ENCODE data around the gene MRC1.

Gene MRC1

GRCh38 chr10:17836942-17837341 lies 27.8 kb downstream of the MRC1 start:
- Histone ChIP-seq H3K27ac (ENCODE audit: insufficient read depth, low read length, poor library complexity, severe bottlenecking) (no peak overlapping the region), H3K27me3 (replicated peaks; ENCODE audit: control insufficient read depth, insufficient read depth, low read length, poor library complexity, severe bottlenecking) (no peaks in the 10 kb centered on the region), H3K9me3 (ENCODE audit: control insufficient read depth, low read length) (no peaks in the 10 kb centered on the region), H3K4me3 (ENCODE audit: insufficient read depth, low read depth, low read length, poor library complexity, severe bottlenecking) (no peak overlapping the region), H3K36me3 (ENCODE audit: control insufficient read depth, insufficient read depth, low read length) (no peaks in the 10 kb centered on the region), H3K4me1 (ENCODE audit: control insufficient read depth, insufficient read depth, low read length, poor library complexity, severe bottlenecking) (no peaks in the 10 kb centered on the region)
- no peak for DNase-seq

- no peaks in the 10 kb centered on the region for H3K36me3 ChIP-seq (ENCODE audit: control insufficient read depth, insufficient read depth, low read length)
- no peaks in the 10 kb centered on the region for H3K4me1 ChIP-seq (ENCODE audit: control insufficient read depth, insufficient read depth, low read length, poor library complexity, severe bottlenecking)
- H3K27ac ChIP-seq (ENCODE audit: insufficient read depth, low read length, poor library complexity, severe bottlenecking), result no peak overlapping the region
- H3K9me3 ChIP-seq (ENCODE audit: control insufficient read depth, low read length), result no peaks in the 10 kb centered on the region
- no peak for DNase-seq
- no peaks in the 10 kb centered on the region for H3K27me3 ChIP-seq (replicated peaks; ENCODE audit: control insufficient read depth, insufficient read depth, low read length, poor library complexity, severe bottlenecking)
- no peak overlapping the region for H3K4me3 ChIP-seq (ENCODE audit: insufficient read depth, low read depth, low read length, poor library complexity, severe bottlenecking)
These were observed 29.0 kb downstream of the MRC1 start for GRCh38 chr10:17838080-17838648.

- Histone ChIP-seq H3K4me3 (ENCODE audit: insufficient read depth, low read depth, low read length, poor library complexity, severe bottlenecking) (no peak overlapping the region), H3K27me3 (replicated peaks; ENCODE audit: control insufficient read depth, insufficient read depth, low read length, poor library complexity, severe bottlenecking) (no peaks in the 10 kb centered on the region), H3K9me3 (ENCODE audit: control insufficient read depth, low read length) (no peaks in the 10 kb centered on the region), H3K27ac (ENCODE audit: insufficient read depth, low read length, poor library complexity, severe bottlenecking) (no peak overlapping the region), H3K4me1 (ENCODE audit: control insufficient read depth, insufficient read depth, low read length, poor library complexity, severe bottlenecking) (no peaks in the 10 kb centered on the region), H3K36me3 (ENCODE audit: control insufficient read depth, insufficient read depth, low read length) (no peaks in the 10 kb centered on the region)
- DNase-seq, result no peak
These were observed 31.9 kb downstream of the MRC1 start for GRCh38 chr10:17841050-17841449.

- Histone ChIP-seq H3K36me3 (ENCODE audit: control insufficient read depth, insufficient read depth, low read length) (no peaks in the 10 kb centered on the region), H3K9me3 (ENCODE audit: control insufficient read depth, low read length) (no peaks in the 10 kb centered on the region), H3K27me3 (replicated peaks; ENCODE audit: control insufficient read depth, insufficient read depth, low read length, poor library complexity, severe bottlenecking) (no peaks in the 10 kb centered on the region), H3K4me3 (ENCODE audit: insufficient read depth, low read depth, low read length, poor library complexity, severe bottlenecking) (no peak overlapping the region), H3K27ac (ENCODE audit: insufficient read depth, low read length, poor library complexity, severe bottlenecking) (no peak overlapping the region), H3K4me1 (ENCODE audit: control insufficient read depth, insufficient read depth, low read length, poor library complexity, severe bottlenecking) (no peaks in the 10 kb centered on the region)
- DNase-seq, result no peak
These were observed 33.5 kb downstream of the MRC1 start for GRCh38 chr10:17842641-17843040.

GRCh38 chr10:17847585-17848296 lies 38.6 kb downstream of the MRC1 start:
- no peak for DNase-seq
- Histone ChIP-seq H3K27me3 (replicated peaks; ENCODE audit: control insufficient read depth, insufficient read depth, low read length, poor library complexity, severe bottlenecking) (no peaks in the 10 kb centered on the region), H3K27ac (ENCODE audit: insufficient read depth, low read length, poor library complexity, severe bottlenecking) (no peak overlapping the region), H3K36me3 (ENCODE audit: control insufficient read depth, insufficient read depth, low read length) (no peaks in the 10 kb centered on the region), H3K9me3 (ENCODE audit: control insufficient read depth, low read length) (no peaks in the 10 kb centered on the region), H3K4me3 (ENCODE audit: insufficient read depth, low read depth, low read length, poor library complexity, severe bottlenecking) (no peak overlapping the region), H3K4me1 (ENCODE audit: control insufficient read depth, insufficient read depth, low read length, poor library complexity, severe bottlenecking) (no peaks in the 10 kb centered on the region)

- Histone ChIP-seq H3K9me3 (ENCODE audit: control insufficient read depth, low read length) (no peaks in the 10 kb centered on the region), H3K27ac (ENCODE audit: insufficient read depth, low read length, poor library complexity, severe bottlenecking) (no peak overlapping the region), H3K27me3 (replicated peaks; ENCODE audit: control insufficient read depth, insufficient read depth, low read length, poor library complexity, severe bottlenecking) (no peaks in the 10 kb centered on the region), H3K4me3 (ENCODE audit: insufficient read depth, low read depth, low read length, poor library complexity, severe bottlenecking) (no peak overlapping the region), H3K36me3 (ENCODE audit: control insufficient read depth, insufficient read depth, low read length) (no peaks in the 10 kb centered on the region), H3K4me1 (ENCODE audit: control insufficient read depth, insufficient read depth, low read length, poor library complexity, severe bottlenecking) (no peaks in the 10 kb centered on the region)
- no peak for DNase-seq
These were observed 39.5 kb downstream of the MRC1 start for GRCh38 chr10:17848646-17849045.

GRCh38 chr10:17850501-17850900 lies 41.4 kb downstream of the MRC1 start:
- H3K9me3 ChIP-seq (ENCODE audit: control insufficient read depth, low read length), result no peaks in the 10 kb centered on the region
- no peak overlapping the region for H3K4me3 ChIP-seq (ENCODE audit: insufficient read depth, low read depth, low read length, poor library complexity, severe bottlenecking)
- no peaks in the 10 kb centered on the region for H3K36me3 ChIP-seq (ENCODE audit: control insufficient read depth, insufficient read depth, low read length)
- DNase-seq, result no peak
- no peaks in the 10 kb centered on the region for H3K27me3 ChIP-seq (replicated peaks; ENCODE audit: control insufficient read depth, insufficient read depth, low read length, poor library complexity, severe bottlenecking)
- no peak overlapping the region for H3K27ac ChIP-seq (ENCODE audit: insufficient read depth, low read length, poor library complexity, severe bottlenecking)
- no peaks in the 10 kb centered on the region for H3K4me1 ChIP-seq (ENCODE audit: control insufficient read depth, insufficient read depth, low read length, poor library complexity, severe bottlenecking)

- Histone ChIP-seq H3K27ac (ENCODE audit: insufficient read depth, low read length, poor library complexity, severe bottlenecking) (no peak overlapping the region), H3K27me3 (replicated peaks; ENCODE audit: control insufficient read depth, insufficient read depth, low read length, poor library complexity, severe bottlenecking) (no peaks in the 10 kb centered on the region), H3K4me3 (ENCODE audit: insufficient read depth, low read depth, low read length, poor library complexity, severe bottlenecking) (no peak overlapping the region), H3K4me1 (ENCODE audit: control insufficient read depth, insufficient read depth, low read length, poor library complexity, severe bottlenecking) (no peaks in the 10 kb centered on the region), H3K9me3 (ENCODE audit: control insufficient read depth, low read length) (no peaks in the 10 kb centered on the region), H3K36me3 (ENCODE audit: control insufficient read depth, insufficient read depth, low read length) (no peaks in the 10 kb centered on the region)
- no peak for DNase-seq
These were observed 42.5 kb downstream of the MRC1 start for GRCh38 chr10:17851611-17852010.

- H3K27ac ChIP-seq (ENCODE audit: insufficient read depth, low read length, poor library complexity, severe bottlenecking), result no peak overlapping the region
- H3K36me3 ChIP-seq (ENCODE audit: control insufficient read depth, insufficient read depth, low read length), result no peaks in the 10 kb centered on the region
- DNase-seq, result no peak
- H3K27me3 ChIP-seq (replicated peaks; ENCODE audit: control insufficient read depth, insufficient read depth, low read length, poor library complexity, severe bottlenecking), result no peaks in the 10 kb centered on the region
- H3K4me1 ChIP-seq (ENCODE audit: control insufficient read depth, insufficient read depth, low read length, poor library complexity, severe bottlenecking), result no peaks in the 10 kb centered on the region
- no peaks in the 10 kb centered on the region for H3K9me3 ChIP-seq (ENCODE audit: control insufficient read depth, low read length)
- H3K4me3 ChIP-seq (ENCODE audit: insufficient read depth, low read depth, low read length, poor library complexity, severe bottlenecking), result no peak overlapping the region
These were observed 45.0 kb downstream of the MRC1 start for GRCh38 chr10:17854044-17854652.

- Histone ChIP-seq H3K27ac (ENCODE audit: insufficient read depth, low read length, poor library complexity, severe bottlenecking) (no peak overlapping the region), H3K27me3 (replicated peaks; ENCODE audit: control insufficient read depth, insufficient read depth, low read length, poor library complexity, severe bottlenecking) (no peaks in the 10 kb centered on the region), H3K4me1 (ENCODE audit: control insufficient read depth, insufficient read depth, low read length, poor library complexity, severe bottlenecking) (no peaks in the 10 kb centered on the region), H3K4me3 (ENCODE audit: insufficient read depth, low read depth, low read length, poor library complexity, severe bottlenecking) (no peak overlapping the region), H3K36me3 (ENCODE audit: control insufficient read depth, insufficient read depth, low read length) (no peaks in the 10 kb centered on the region), H3K9me3 (ENCODE audit: control insufficient read depth, low read length) (no peaks in the 10 kb centered on the region)
- no peak for DNase-seq
These were observed 47.9 kb downstream of the MRC1 start for GRCh38 chr10:17857040-17857439.
